Measurements from ENCODE around the gene PSMD2.

- no peak for TF ChIP-seq POLR2A (IDR thresholded peaks at IDR 0.05; ENCODE audit: low read depth, low read length)
- TF ChIP-seq TAF1 (IDR thresholded peaks at IDR 0.05; ENCODE audit: low read depth, low read length): no peak
- TF ChIP-seq POLR2AphosphoS5 (IDR thresholded peaks at IDR 0.05; ENCODE audit: low read depth, low read length): no peak
- no peak for TF ChIP-seq SPI1 (IDR thresholded peaks at IDR 0.05; ENCODE audit: low read depth, low read length)
- TF ChIP-seq PAX5 (IDR thresholded peaks at IDR 0.05; ENCODE audit: insufficient read depth, low read length, severe bottlenecking): no peak
- no peak for TF ChIP-seq POU2F2 (IDR thresholded peaks at IDR 0.05; ENCODE audit: low read depth, low read length)
These were observed 14.3 kb upstream of the PSMD2 start for GRCh38 chr3:184284696-184285095.

Data from GM12891 (cell line).